T-cell (primary cell): ENCODE measurements around the gene IRX2. TPM values are rescaled to one million over a fixed set of nuclear protein-coding genes. Genes with fewer than 3 reads are reported as not detected.

Source experiments
- ATAC-seq, 4 experiments: fragments of 200-7000 bp in 3 of 4; fragments of 150-1000 bp in 1 of 4; cut with Tn5 transposase; replicated peaks in 1 of 4; 1 replicate in 3 of 4; 2 replicates in 1 of 4; pipeline ENCODE4 v1.10.0; 2021; ENCODE audit warnings: moderate library complexity in 3 of 4, mild to moderate bottlenecking in 2 of 4, moderate number of reproducible peaks in 1 of 4
- CTCF ChIA-PET, 2 donors: fragments of 300-600 bp; sonication (Branson Sonifier 250); formaldehyde crosslinking; loops; one replicate each; lab custom pipeline; 2022; ENCODE audit warnings: antibody characterized with exemption in 2 of 2; lab: Charles Lee
- POLR2A ChIA-PET, 2 donors: fragments of 300-600 bp; sonication (Branson Sonifier 250); formaldehyde crosslinking; loops; one replicate each; lab custom pipeline; 2022; ENCODE audit warnings: antibody characterized with exemption in 2 of 2; lab: Charles Lee
- DNase-seq, 35 experiments: peaks; one replicate each; pipeline versions ENCODE4 v3.0.0 to v3.0.0-alpha.2; 2013 to 2023
- H3K27ac ChIP-seq: one replicate; pipeline ENCODE4 v1.5.1; 2013; ENCODE audit warnings: low read length
- H3K27me3 ChIP-seq, 2 experiments: replicated peaks in 1 of 2; 1 replicate in 1 of 2; 2 replicates in 1 of 2; pipeline versions ENCODE4 v1.6.1 to v1.7.0; 2013; ENCODE audit warnings: low read length in 1 of 2, mixed read lengths in 1 of 2; ENCODE audit not compliant: control insufficient read depth in 2 of 2, insufficient read depth in 2 of 2; ENCODE audit errors: extremely low read depth in 1 of 2
- H3K36me3 ChIP-seq, 2 donors: 1 replicate in 1 of 2; 2 replicates in 1 of 2; pipeline versions ENCODE4 v1.6.1 to v1.7.0; 2013; ENCODE audit warnings: low read length in 1 of 2; ENCODE audit not compliant: control insufficient read depth in 2 of 2, insufficient read depth in 1 of 2; ENCODE audit errors: extremely low read depth in 1 of 2
- H3K4me1 ChIP-seq, 2 experiments: 1 replicate in 1 of 2; 2 replicates in 1 of 2; pipeline versions ENCODE4 v1.6.1 to v1.7.0; 2013; ENCODE audit warnings: low read length in 2 of 2, mixed read lengths in 1 of 2; ENCODE audit not compliant: insufficient read depth in 2 of 2, control insufficient read depth in 1 of 2; ENCODE audit errors: extremely low read depth in 1 of 2
- H3K4me3 ChIP-seq, 2 donors: 1 replicate in 1 of 2; 2 replicates in 1 of 2; pipeline versions ENCODE4 v1.5.1 to v1.7.0; 2013; ENCODE audit warnings: mild to moderate bottlenecking in 2 of 2, low read length in 1 of 2, moderate library complexity in 1 of 2; ENCODE audit not compliant: control insufficient read depth in 1 of 2; ENCODE audit errors: extremely low read depth in 1 of 2
- H3K9me3 ChIP-seq: 2 replicates; pipeline ENCODE4 v1.7.0; 2013
- H3K27ac Mint-ChIP-seq, 2 donors: one replicate each; pipeline ENCODE4 v1.8.0; 2020 to 2021; ENCODE audit warnings: mild to moderate bottlenecking in 2 of 2, mixed read lengths in 2 of 2
- H3K27me3 Mint-ChIP-seq, 2 donors: one replicate each; pipeline ENCODE4 v1.8.0; 2021 to 2022; ENCODE audit warnings: mixed read lengths in 2 of 2
- H3K36me3 Mint-ChIP-seq: one replicate; pipeline ENCODE4 v1.8.0; 2021; ENCODE audit warnings: mixed read lengths
- H3K4me1 Mint-ChIP-seq, 3 donors: one replicate each; pipeline ENCODE4 v1.8.0; 2020 to 2022; ENCODE audit warnings: mixed read lengths in 3 of 3, mild to moderate bottlenecking in 1 of 3
- H3K4me3 Mint-ChIP-seq, 3 donors: one replicate each; pipeline ENCODE4 v1.8.0; 2020 to 2022; ENCODE audit warnings: mild to moderate bottlenecking in 3 of 3, mixed read lengths in 3 of 3, moderate library complexity in 3 of 3
- H3K9me3 Mint-ChIP-seq, 3 donors: one replicate each; pipeline ENCODE4 v1.8.0; 2020 to 2022; ENCODE audit warnings: mixed read lengths in 3 of 3
- whole genome bisulfite sequencing: methylation state at CpG from one replicate; pipeline ENCODE4 v1.1.5; 2013; ENCODE audit warnings: missing lambda C conversion rate; ENCODE audit not compliant: insufficient coverage; 5-methylcytosine and 5-hydroxymethylcytosine counted together
- total RNA-seq, 35 experiments: library from RNA in 6 of 35; stranded (reverse) in 6 of 35; fragments of 120-200 nt in 1 of 35; gene quantifications; one replicate each; pipeline versions ENCODE4 v1.2.1 to v1.2.4 and lab custom pipeline; 2013 to 2026

Gene IRX2
- total RNA-seq, 5 donors from 2014 or later (not counting 1 experiment from before 2014, with no cell fraction given): 0.13 to 0.26 TPM; not detected in 3

- CTCF ChIA-PET: no interaction called here
- H3K27me3 ChIP-seq: peaks cover 23 to 76% of the 10 kb centered on the region in 2 experiments
- H3K4me3 Mint-ChIP-seq: peak overlapping the region in 1 of 3 donors; percentile 15
Observed at GRCh38 chr5:2753452-2754420, 2.3 kb upstream of the IRX2 start.

GRCh38 chr5:2752821-2753439 lies 1.5 kb upstream of the IRX2 start:
- DNase-seq (no peak), ATAC-seq (no peak)
- Mint-ChIP-seq H3K27me3 (peaks cover 44 to 58% of the 10 kb centered on the region in 2 donors), H3K4me3 (peak overlapping the region in 1 of 3 donors; percentile 47), H3K36me3 (no peaks in the 10 kb centered on the region), H3K9me3 (no peaks in the 10 kb centered on the region), H3K27ac (no peak overlapping the region), H3K4me1 (peaks cover 10 to 20% (median 17%) of the 10 kb centered on the region in 3 donors)
- WGBS: 10% methylated on average over 28 of the region's 34 CpGs
- ChIA-PET POLR2A (no interaction called here), CTCF (no interaction called here)
- Histone ChIP-seq H3K4me1 (no peaks in the 10 kb centered on the region), H3K27me3 (peaks cover 23 to 71% of the 10 kb centered on the region in 2 experiments), H3K4me3 (no peak overlapping the region), H3K9me3 (no peaks in the 10 kb centered on the region), H3K36me3 (no peaks in the 10 kb centered on the region), H3K27ac (no peak overlapping the region)

More at GRCh38 chr5:2753452-2754420, 2.3 kb upstream of the IRX2 start:
- Mint-ChIP-seq H3K27ac (no peak overlapping the region), H3K27me3 (peaks cover 46 to 63% of the 10 kb centered on the region in 2 donors), H3K9me3 (no peaks in the 10 kb centered on the region), H3K4me1 (peaks cover 10 to 20% (median 17%) of the 10 kb centered on the region in 3 donors), H3K36me3 (no peaks in the 10 kb centered on the region)
- 3% methylated on average over 10 of the region's 29 CpGs for WGBS
- H3K27ac ChIP-seq: no peak overlapping the region
- no peaks in the 10 kb centered on the region for H3K4me1 ChIP-seq
- no peaks in the 10 kb centered on the region for H3K36me3 ChIP-seq
- ATAC-seq (no peak), DNase-seq (no peak)
- H3K4me3 ChIP-seq: no peak overlapping the region
- POLR2A ChIA-PET: no interaction called here
- H3K9me3 ChIP-seq: no peaks in the 10 kb centered on the region

GRCh38 chr5:2752059-2752820 lies 763 bp upstream of the IRX2 start:
- ChIA-PET CTCF (no interaction called here), POLR2A (no interaction called here)
- 12% methylated on average over 45 of the region's 58 CpGs for WGBS
- ATAC-seq (no peak), DNase-seq (no peak)
- no peak overlapping the region for H3K27ac ChIP-seq
- H3K4me1 ChIP-seq: no peaks in the 10 kb centered on the region
- no peaks in the 10 kb centered on the region for H3K9me3 Mint-ChIP-seq
- H3K27me3 Mint-ChIP-seq: peaks cover 41 to 58% of the 10 kb centered on the region in 2 donors
- no peaks in the 10 kb centered on the region for H3K36me3 ChIP-seq
- peaks cover 10 to 20% (median 17%) of the 10 kb centered on the region in 3 donors for H3K4me1 Mint-ChIP-seq
- no peak overlapping the region for H3K4me3 ChIP-seq
- H3K36me3 Mint-ChIP-seq: no peaks in the 10 kb centered on the region
- H3K27me3 ChIP-seq: peaks cover 19 to 68% of the 10 kb centered on the region in 2 experiments
- no peak overlapping the region for H3K27ac Mint-ChIP-seq
- no peaks in the 10 kb centered on the region for H3K9me3 ChIP-seq
- peak overlapping the region in 1 of 3 donors; percentile 47 for H3K4me3 Mint-ChIP-seq

- peaks cover 18 to 56% of the 10 kb centered on the region in 2 experiments for H3K27me3 ChIP-seq
- no peak for DNase-seq
- no peaks in the 10 kb centered on the region for H3K4me1 ChIP-seq
- 10% methylated on average over 110 of the region's 110 CpGs for WGBS
- H3K9me3 ChIP-seq: no peaks in the 10 kb centered on the region
- no peaks in the 10 kb centered on the region for H3K36me3 ChIP-seq
- Mint-ChIP-seq H3K4me3 (no peak overlapping the region), H3K36me3 (no peaks in the 10 kb centered on the region), H3K27me3 (peaks cover 46 to 55% of the 10 kb centered on the region in 2 donors), H3K4me1 (peaks cover 6 to 14% (median 12%) of the 10 kb centered on the region in 3 donors), H3K27ac (no peak overlapping the region), H3K9me3 (no peaks in the 10 kb centered on the region)
- no peak for ATAC-seq
- POLR2A ChIA-PET: no interaction called here
- H3K27ac ChIP-seq: no peak overlapping the region
- CTCF ChIA-PET: no interaction called here
- no peak overlapping the region for H3K4me3 ChIP-seq
Observed at GRCh38 chr5:2750758-2751464, 566 bp downstream of the IRX2 start.

- Histone ChIP-seq H3K36me3 (no peaks in the 10 kb centered on the region), H3K4me1 (no peaks in the 10 kb centered on the region), H3K4me3 (no peak overlapping the region), H3K27me3 (peaks cover 19 to 49% of the 10 kb centered on the region in 2 experiments), H3K9me3 (no peaks in the 10 kb centered on the region), H3K27ac (no peak overlapping the region)
- 24% methylated on average over 63 of the region's 63 CpGs for WGBS
- Mint-ChIP-seq H3K4me3 (peak overlapping the region in 1 of 3 donors; percentile 32), H3K4me1 (peaks cover 6 to 11% (median 7%) of the 10 kb centered on the region in 3 donors), H3K27ac (no peak overlapping the region), H3K9me3 (no peaks in the 10 kb centered on the region), H3K36me3 (no peaks in the 10 kb centered on the region), H3K27me3 (peaks cover 46 to 56% of the 10 kb centered on the region in 2 donors)
- DNase-seq: no peak
- no peak for ATAC-seq
- ChIA-PET POLR2A (no interaction called here), CTCF (no interaction called here)
Observed at GRCh38 chr5:2750026-2750757, 1.3 kb downstream of the IRX2 start.
